ENCODE results near the gene COL26A1.
"Not testable (repeated sequence)": the region's sequence is repeated elsewhere in the genome, so short reads cannot be mapped to it uniquely, and the experiment has no call there.

COL26A1 gene

DNA sequence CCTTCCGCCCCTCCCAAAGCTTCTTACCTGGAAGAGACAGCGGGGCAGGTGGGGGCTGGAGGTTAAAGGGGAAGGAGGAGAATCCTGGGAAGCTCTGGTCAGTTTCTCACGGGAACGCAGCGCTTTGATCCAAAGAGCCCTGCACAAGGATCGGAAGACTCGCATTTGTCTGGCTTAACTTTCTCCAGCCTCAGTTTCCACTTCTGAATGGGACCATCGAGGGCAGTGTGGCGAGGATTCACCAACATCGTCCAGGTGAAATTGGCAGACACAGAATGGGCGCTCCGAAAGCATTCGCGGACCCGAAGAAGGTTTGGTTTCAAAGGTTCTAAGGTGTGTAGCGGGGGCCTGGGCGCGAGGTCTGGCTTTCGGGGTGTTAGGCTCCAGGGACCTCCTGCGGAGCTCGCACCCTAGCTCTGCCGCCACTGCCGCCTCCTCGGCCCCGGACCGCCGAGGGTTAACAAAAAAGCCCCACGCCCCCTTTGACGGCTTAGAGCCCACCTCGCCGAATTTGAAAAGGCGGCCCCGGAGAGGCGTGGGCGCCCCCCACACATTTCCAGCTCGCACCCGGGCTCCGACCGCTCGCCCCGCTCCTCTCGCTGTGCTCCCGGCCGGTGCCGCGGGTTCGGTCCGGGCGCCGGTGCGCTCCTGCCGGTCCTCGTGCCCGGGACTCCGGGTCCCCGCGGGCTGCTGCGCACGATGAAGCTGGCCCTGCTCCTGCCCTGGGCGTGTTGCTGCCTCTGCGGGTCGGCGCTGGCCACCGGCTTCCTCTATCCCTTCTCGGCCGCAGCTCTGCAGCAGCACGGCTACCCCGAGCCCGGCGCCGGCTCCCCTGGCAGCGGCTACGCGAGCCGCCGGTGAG lies at the start of gene COL26A1:
Gene COL26A1 (plus strand): TSS at position 542 of the 862 bp plus-strand sequence. CDS start 158 bp downstream, at position 700.
- no peak for DNase-seq

GRCh38 chr7:101315336-101315735 lies 47.3 kb upstream of the COL26A1 start:
- DNase-seq = no peak

- no peak for DNase-seq
Measured at GRCh38 chr7:101319401-101319800, 43.3 kb upstream of the COL26A1 start.

DNA sequence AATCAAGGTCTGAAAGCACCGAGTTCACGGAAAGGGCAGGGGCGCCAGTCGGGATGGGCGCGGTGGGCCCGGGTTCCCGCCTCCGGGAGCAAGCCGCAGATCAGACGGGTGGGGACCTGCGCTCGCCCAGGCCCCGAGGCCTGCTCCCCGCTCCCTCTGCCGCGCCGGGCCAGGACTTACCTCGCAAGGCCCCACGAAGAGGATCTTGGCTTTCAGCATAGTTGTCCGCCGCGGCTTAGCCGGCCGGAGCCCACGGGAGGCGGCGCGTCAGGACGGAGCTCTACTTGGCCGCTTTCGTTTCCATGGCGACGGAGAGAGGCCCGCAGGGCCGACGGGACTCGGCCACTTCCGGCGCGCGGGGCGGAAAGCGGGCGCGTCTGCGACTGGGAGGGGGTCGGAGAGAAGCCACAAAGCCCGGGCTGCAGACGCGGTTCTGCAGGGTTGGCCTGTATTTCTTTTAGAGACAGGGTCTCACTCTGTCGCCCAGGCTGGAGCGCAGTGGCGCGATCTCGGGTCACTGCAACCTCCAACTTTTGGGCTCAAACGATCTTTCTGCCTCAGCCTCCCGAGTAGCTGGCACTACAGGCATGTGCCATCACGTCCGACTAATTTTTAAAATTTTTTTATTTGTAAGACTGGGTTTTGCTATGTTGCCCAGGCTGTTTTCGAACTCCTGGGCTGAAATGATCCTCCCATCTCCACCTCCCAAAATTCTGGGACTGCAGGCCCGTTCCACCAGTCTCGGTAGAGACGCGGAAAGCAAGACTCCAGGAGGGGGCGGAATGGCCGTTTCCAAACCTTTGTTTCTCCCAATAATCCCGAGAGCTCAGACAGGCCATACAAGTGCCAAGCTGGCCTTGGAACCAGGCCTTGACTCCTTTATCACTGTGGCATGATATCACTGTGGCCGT lies 40.9 kb upstream of the COL26A1 start, which contains the start of gene IFT22:
Gene IFT22 (minus strand): TSS at position 322 of the 911 bp plus-strand sequence. CDS start 103 bp downstream, at position 219.
- peak; percentile 25 for DNase-seq

GRCh38 chr7:101328159-101328558 lies 34.5 kb upstream of the COL26A1 start:
- DNase-seq = no peak

DNA sequence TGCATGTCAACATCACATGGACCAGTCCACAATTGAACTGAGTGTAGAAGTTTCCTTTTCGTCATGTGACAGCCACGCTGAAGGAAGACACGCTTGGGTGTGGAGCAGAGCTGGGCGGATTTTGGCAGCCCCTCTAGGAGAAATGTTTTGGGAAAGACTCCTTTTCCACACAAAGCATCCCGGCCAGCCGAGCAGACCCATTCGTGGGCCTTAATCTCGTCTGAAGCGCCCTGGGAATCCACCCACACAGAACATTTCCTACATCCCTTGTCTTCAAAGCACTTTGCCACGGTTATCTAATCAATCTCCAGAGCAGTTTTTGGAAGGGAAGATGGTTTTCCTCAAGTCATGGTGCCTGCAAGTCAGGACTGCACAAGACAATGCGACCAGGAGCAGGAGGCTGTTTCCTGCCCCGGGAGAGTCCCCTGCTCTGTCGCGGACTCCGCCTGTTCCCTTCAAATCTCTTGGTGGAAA lies 32.6 kb upstream of the COL26A1 start:
- DNase-seq = no peak

GRCh38 chr7:101332026-101332425 lies 30.6 kb upstream of the COL26A1 start:
- DNase-seq = no peak

DNA sequence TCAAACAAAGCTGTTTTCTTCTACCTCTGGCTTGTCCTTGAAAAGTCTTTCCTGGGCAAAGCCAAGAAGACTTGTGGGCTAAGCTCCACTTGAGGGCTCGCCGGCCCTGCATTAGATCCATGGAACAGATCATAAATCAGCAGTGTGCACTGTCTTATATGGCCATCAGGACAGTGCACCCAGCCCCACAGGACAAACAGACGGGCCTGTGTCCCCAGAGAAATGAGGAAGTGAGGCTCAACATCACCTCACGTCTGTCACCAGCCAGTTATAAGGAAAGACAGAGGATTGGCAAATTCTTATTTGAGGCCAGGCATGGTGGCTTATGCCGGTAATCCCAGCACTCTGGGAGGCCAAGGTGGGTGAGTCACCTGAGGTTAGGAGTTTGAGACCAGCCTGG lies 28.8 kb upstream of the COL26A1 start:
- no peak for DNase-seq

GRCh38 chr7:101340379-101340778 lies 22.3 kb upstream of the COL26A1 start:
- no peak for DNase-seq

GRCh38 chr7:101342892-101343291 lies 19.8 kb upstream of the COL26A1 start:
- DNase-seq = no peak

- no peak for DNase-seq
Measured at GRCh38 chr7:101347477-101347876, 15.2 kb upstream of the COL26A1 start.

GRCh38 chr7:101348456-101349067 lies 14.1 kb upstream of the COL26A1 start:
- DNase-seq = not testable (repeated sequence)

- not testable (repeated sequence) for DNase-seq
Measured at GRCh38 chr7:101349300-101349699, 13.4 kb upstream of the COL26A1 start.

DNA sequence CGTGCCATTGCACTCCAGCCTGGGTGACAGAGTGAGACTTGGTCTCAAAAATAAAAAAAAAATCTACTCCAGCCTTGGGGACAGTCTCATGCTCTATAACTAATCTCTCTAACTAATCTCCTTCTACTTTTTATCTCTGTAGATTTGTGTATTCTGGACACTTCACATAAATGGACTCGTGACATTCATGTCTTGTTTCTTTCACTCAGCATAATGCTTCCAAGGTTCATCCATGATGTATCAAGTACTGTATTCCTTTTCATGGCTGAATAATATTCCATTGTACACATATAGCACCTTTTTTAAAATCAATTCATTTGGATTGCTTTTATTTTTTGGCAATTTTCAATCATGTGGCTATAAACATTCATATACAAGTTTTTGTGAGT lies 9.8 kb upstream of the COL26A1 start:
- no peak for DNase-seq

GRCh38 chr7:101357433-101357832 lies 5.2 kb upstream of the COL26A1 start:
- DNase-seq = no peak

DNA sequence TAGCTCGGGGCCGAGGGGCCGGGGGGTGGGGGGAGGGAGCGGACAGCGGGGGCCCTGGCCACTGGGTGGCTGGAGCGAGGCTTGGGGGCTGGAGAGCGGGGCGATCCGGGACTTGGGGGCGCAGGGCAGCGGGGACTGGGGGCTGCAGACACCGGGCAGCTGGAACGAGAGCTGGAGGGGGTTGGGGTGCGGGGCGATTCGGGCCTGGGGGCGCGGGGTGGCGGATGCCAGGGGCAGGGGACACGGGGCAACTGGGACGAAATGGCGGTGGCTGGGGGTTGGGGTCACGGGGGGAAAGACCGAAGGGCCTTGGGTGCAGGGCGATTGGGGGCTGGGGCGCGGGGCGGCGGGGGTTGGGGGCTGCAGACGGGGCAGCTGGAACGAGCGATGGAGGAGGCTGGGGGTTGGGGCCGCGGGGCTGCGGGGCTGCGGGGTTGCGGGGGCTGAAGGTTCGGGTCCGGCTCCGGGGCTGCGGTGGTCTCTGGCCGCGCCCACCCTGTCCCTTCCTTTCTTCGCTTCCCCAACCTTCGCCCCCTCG lies 590 bp downstream of the COL26A1 start:
- no peak for DNase-seq

DNA sequence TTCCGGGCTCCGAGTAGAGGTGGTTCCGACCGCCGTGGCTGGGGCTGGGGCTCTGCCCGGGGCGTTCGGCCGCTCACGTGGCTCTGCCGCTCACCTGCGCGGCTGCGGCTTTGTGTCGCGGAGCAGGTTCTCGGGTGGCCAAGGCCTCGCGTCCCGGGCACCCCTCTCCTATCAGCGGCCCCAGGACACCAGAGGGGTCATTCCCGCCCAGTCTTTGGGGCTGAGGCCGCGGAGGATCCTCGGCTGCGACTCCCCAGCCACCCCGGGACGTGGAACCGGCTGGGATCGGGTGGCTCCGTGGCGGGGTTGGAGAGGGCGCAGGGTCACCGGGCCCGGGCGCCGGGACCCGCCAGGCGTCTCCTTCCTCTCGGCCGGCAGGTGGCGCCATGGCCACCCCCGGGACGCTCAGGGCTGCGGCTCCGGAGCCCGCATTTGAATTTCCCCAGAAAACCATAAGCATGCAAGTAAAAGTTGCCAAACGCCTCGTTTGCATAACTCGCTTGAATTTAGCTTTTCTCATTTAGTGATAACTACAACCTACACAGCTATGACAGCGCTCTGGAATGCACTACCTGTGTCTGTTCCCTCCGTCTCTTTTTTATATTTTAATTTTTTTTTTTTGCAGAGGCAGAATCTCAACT lies 1.2 kb downstream of the COL26A1 start:
- no peak for DNase-seq

DNA sequence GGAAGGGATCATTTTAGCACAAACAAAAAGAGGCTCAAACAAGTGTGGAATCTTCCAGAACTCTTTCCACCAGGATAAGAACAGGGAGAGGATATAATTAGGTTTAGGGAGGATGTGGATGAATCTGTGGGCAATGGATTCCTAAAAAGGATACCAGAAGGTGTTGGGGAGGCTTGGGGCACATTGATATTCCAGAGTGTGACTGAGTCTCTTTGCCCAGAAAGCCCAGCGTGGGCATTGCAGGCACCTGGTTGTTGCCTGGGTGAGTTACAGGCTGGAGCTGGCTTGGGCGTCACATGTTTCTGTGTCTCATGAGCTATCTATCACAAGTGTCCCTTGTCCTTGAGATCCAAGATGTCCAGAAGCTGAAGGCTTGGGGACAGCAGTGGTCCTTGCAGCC lies 3.3 kb downstream of the COL26A1 start:
- DNase-seq = no peak

DNA sequence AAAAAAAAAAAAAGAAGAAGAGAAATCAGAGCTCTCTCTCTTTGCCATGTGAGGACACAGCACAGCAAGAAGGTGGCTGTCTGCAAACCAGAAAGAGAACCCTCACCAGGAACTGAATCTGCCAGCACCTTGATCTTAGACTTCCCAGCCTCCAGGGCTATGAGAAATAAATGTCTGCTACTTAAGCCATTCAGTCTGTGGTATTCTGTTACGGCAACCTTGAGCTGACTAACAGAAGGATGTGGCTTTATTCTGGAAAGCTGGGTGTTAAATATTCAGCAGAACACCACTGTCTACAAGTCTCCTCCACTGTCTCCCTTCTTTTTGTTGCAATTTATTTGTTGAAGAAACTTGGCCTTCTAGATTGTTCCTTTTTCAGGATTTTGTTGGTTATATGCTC lies 5.0 kb downstream of the COL26A1 start:
- no peak for DNase-seq

DNA sequence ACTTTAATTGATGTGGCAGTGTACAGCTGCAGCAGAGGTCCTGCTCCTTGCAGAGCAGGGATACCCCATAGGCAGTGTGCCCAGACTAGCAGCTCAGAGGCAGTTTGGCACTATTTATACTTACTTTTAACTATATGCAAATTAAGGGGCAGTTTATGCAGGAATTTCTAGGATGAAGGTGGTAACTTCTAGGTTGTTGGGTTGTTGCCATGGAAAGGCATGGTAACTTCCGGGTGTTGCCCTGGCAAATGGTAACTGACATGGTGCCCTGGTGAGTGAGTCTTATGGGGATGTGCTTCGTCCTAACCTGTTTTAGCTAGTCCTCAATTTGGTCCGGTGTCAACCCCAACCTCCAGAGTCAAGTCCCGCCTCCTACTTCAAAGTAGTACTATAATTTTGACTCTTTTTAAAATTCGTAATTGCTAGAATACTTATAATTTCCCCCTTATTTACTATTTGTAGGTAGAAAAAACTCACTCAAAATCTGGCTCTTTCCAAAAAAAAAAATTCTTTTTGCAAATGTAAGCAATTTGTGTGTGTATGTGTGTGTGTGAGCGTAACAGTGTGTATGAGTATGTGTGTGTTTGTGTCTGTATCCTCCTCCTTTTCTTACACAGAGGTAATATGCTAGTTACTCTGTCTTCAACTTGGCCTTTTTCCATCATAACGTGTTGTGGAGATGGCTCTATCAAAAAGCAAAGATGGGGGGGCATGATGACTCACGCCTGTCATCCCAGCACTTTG lies 5.9 kb downstream of the COL26A1 start:
- no peak for DNase-seq

DNA sequence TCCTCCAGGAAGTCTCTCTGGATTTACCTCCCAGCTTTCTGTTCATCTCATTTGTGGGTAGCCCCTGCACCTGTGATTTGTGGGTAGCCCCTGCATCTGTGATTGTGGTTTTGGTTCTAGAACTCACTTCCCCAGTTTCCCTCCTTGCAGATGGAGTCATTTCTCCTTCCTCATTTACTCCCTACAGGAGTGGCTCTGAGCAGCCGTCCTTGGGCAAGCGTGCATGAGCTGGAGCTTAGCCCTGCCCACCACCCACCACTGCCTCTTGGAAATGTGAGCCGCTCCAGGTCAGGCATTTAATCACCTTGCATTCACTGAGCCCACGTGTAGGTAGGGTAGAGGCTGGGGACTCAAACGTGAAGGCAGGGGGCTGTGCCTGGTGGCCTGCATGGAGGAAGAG lies 8.2 kb downstream of the COL26A1 start:
- no peak for DNase-seq

Measured in NCI-H1436 treated with DMSO at 0.1 percent for 48 hours (cell line).